PFSK-1 (cell line): ENCODE measurements around the gene TMEM185B.

Experiments used
- FOXP2 ChIP-seq: optimal IDR thresholded peaks from 2 replicates; pipeline ENCODE3; 2011; ENCODE audit warnings: borderline replicate concordance, control low read depth, inconsistent platforms; ENCODE audit not compliant: insufficient read depth; ENCODE audit errors: extremely low read length, extremely low read depth
- POLR2AphosphoS5 ChIP-seq: IDR thresholded peaks from 2 replicates; pipeline ENCODE4 v1.6.1; 2012; ENCODE audit warnings: low read depth, mild to moderate bottlenecking, control low read depth, low read length, moderate library complexity
- REST ChIP-seq, 2 experiments: IDR thresholded peaks; 2 replicates each; pipeline versions ENCODE4 v1.6.1 to v1.8.0; 2011 to 2012; ENCODE audit warnings: low read depth in 2 of 2, low read length in 2 of 2, control low read depth in 1 of 2, inconsistent platforms in 1 of 2, mild to moderate bottlenecking in 1 of 2, moderate library complexity in 1 of 2; ENCODE audit not compliant: insufficient read depth in 1 of 2
- SIN3A ChIP-seq: IDR thresholded peaks from 2 replicates; pipeline ENCODE4 v1.6.1; 2012; ENCODE audit warnings: mild to moderate bottlenecking, low read length, moderate library complexity, borderline replicate concordance; ENCODE audit not compliant: insufficient read depth
- TAF1 ChIP-seq: IDR thresholded peaks from 2 replicates; pipeline ENCODE4 v1.6.1; 2012; ENCODE audit warnings: low read length, control low read depth, borderline replicate concordance; ENCODE audit not compliant: insufficient read depth

TMEM185B gene

GRCh38 chr2:120230515-120231471, 7.6 kb upstream of the TMEM185B start:
- TF ChIP-seq FOXP2 (no peak), REST (IDR thresholded peaks at IDR 0.05; ENCODE audit: insufficient read depth in 1 of 2, low read depth in 2 of 2, low read length in 2 of 2) (no peak), POLR2AphosphoS5 (no peak), SIN3A (no peak), TAF1 (no peak)

GRCh38 chr2:120229341-120229740, 6.1 kb upstream of the TMEM185B start:
- TF ChIP-seq REST (IDR thresholded peaks at IDR 0.05; ENCODE audit: insufficient read depth in 1 of 2, low read depth in 2 of 2, low read length in 2 of 2), result no peak
- TF ChIP-seq SIN3A, result no peak
- TF ChIP-seq POLR2AphosphoS5, result no peak
- TF ChIP-seq TAF1, result no peak
- no peak for TF ChIP-seq FOXP2

GRCh38 chr2:120228503-120228902, 5.3 kb upstream of the TMEM185B start:
- TF ChIP-seq TAF1, result no peak
- no peak for TF ChIP-seq POLR2AphosphoS5
- TF ChIP-seq FOXP2, result no peak
- no peak for TF ChIP-seq REST (IDR thresholded peaks at IDR 0.05; ENCODE audit: insufficient read depth in 1 of 2, low read depth in 2 of 2, low read length in 2 of 2)
- TF ChIP-seq SIN3A, result no peak

GRCh38 chr2:120227111-120227991, 4.2 kb upstream of the TMEM185B start:
- TF ChIP-seq TAF1 (no peak), FOXP2 (no peak), REST (IDR thresholded peaks at IDR 0.05; ENCODE audit: insufficient read depth in 1 of 2, low read depth in 2 of 2, low read length in 2 of 2) (no peak), POLR2AphosphoS5 (no peak), SIN3A (no peak)
